Measurements from ENCODE around the gene PRAC1. TPM values are rescaled to one million over a fixed set of nuclear protein-coding genes. Genes with fewer than 3 reads are reported as not detected.
A peak's percentile ranks its signal among the peaks of the same experiment; 100 is the strongest.

The PRAC1 gene
- total and polyA plus RNA-seq, 10 of the 15 experiments (the other 5 are each of a cell fraction or from before 2014, with no cell fraction given): not detected

GRCh38 chr17:48678141-48678971, 44.0 kb downstream of the PRAC1 start:
- WGBS (ENCODE audit: insufficient coverage, insufficient replicate concordance, low lambda C conversion rate, missing lambda C conversion rate): 5% methylated on average over 35 of the region's 41 CpGs
- POLR2A ChIA-PET: interaction anchor here (0.6 to 1.0 kb wide), 3 partner anchors 169 to 595 kb away, joined by 3 to 10 read pairs (median 5); no protein-coding TSS in a partner anchor
- no peaks in the 10 kb centered on the region for H4K20me1 ChIP-seq (ENCODE audit: control insufficient read depth, insufficient read depth)
- H3K36me3 ChIP-seq (ENCODE audit: control insufficient read depth in 2 of 2, insufficient read depth in 2 of 2, low read length in 1 of 2): no peaks in the 10 kb centered on the region
- RAD21 ChIA-PET (ENCODE audit: unreplicated experiment): interaction anchor here (0.7 to 5.3 kb wide), 25 partner anchors 8 to 357 kb away, joined by 3 to 93 read pairs (median 5); partner anchors contain the start of genes ATP5MC1 and PRAC2
- H3K9me3 ChIP-seq (replicated peaks; ENCODE audit: control insufficient read depth, insufficient read depth, low read length): no peaks in the 10 kb centered on the region
- CTCF ChIA-PET: interaction anchor here (0.6 to 10.0 kb wide), 68 partner anchors 8 to 774 kb away, joined by 3 to 271 read pairs (median 4); partner anchors contain the start of genes PRAC1, PRAC2 and TTLL6
- peak; percentile 99 for ATAC-seq
- FAIRE-seq: no peak
- no TSS peak for BruUV-seq (replicated peaks)
- in situ Hi-C loops (cut with MboI) (loop anchor here (5.0 kb wide), 1 partner anchor 204 kb away; no protein-coding TSS in a partner anchor), intact Hi-C loops (cut with micrococcal nuclease; ENCODE audit: unreplicated experiment) (loop anchor here (1.0 to 2.0 kb wide), 4 partner anchors 46 to 354 kb away; no protein-coding TSS in a partner anchor)
- SMC1A ChIA-PET (ENCODE audit: uncharacterized antibody, unreplicated experiment): interaction anchor here (0.6 to 5.5 kb wide), 26 partner anchors 10 to 357 kb away, joined by 3 to 77 read pairs (median 4); partner anchors contain the start of gene PRAC2
- peak; percentile 9 for DNase-seq (ENCODE audit: low read depth, low spot score)
- H3K9ac ChIP-seq (ENCODE audit: control insufficient read depth, insufficient read depth, low read length): no peak overlapping the region
- H3K27ac ChIP-seq (ENCODE audit: control insufficient read depth, insufficient read depth): no peak overlapping the region
- peak overlapping the region; percentile 24; the same call in 1 of the 2 replicates for H2AFZ ChIP-seq (ENCODE audit: control insufficient read depth, low read depth, low read length)
- 0 out of 2 replicates have a peak, but pooled peaks cover 2% of the 10 kb centered on the region for H3K4me1 ChIP-seq (ENCODE audit: control insufficient read depth, insufficient read depth, low read length)
- peak overlapping the region; percentile 39 for H3K4me2 ChIP-seq (ENCODE audit: control insufficient read depth, insufficient read depth)
- no peaks in the 10 kb centered on the region; a peak in 1 of 4 replicates for H3K27me3 ChIP-seq (replicated peaks in 1 of 2; ENCODE audit: control insufficient read depth in 2 of 2, insufficient read depth in 2 of 2, low read length in 1 of 2)
- H3K4me3 ChIP-seq: no peak overlapping the region
- no peaks in the 10 kb centered on the region for H3K79me2 ChIP-seq (ENCODE audit: control insufficient read depth, insufficient read depth, low read length)
- TF ChIP-seq IKZF1 (conservative IDR thresholded peaks at IDR 0.05) (peak; percentile 36; the same call in 1 of the 2 replicates), TBL1XR1 (IDR thresholded peaks at IDR 0.05; ENCODE audit: low read depth, low read length) (0 out of 2 replicates have a peak, but pooled peaks have one; percentile 33), NR2F1 (conservative IDR thresholded peaks at IDR 0.05) (peak; percentile 25; the same call in 1 of the 2 replicates), HDGF (IDR thresholded peaks at IDR 0.05) (no peak), BHLHE40 (IDR thresholded peaks at IDR 0.05; ENCODE audit: borderline replicate concordance in 1 of 2, low read depth in 2 of 2, low read length in 1 of 2) (peak; percentile 16 to 34; a peak in 1 of 4 replicates), SREBF2 (IDR thresholded peaks at IDR 0.05; ENCODE audit: low read length) (no peak), BRCA1 (IDR thresholded peaks at IDR 0.05; ENCODE audit: low read depth, low read length) (no peak), PKNOX1 (IDR thresholded peaks at IDR 0.05) (peak; percentile 73), RAD21 (IDR thresholded peaks at IDR 0.05; ENCODE audit: insufficient read depth, low read depth, low read length) (peak; percentile 85), SRF (IDR thresholded peaks at IDR 0.05; ENCODE audit: low read depth in 2 of 2, low read length in 2 of 2) (peak in 1 of 2 experiments; percentile 72; a peak in 2 of 4 replicates), RUNX3 (IDR thresholded peaks at IDR 0.05; ENCODE audit: low read length) (peak; percentile 25; the same call in 1 of the 2 replicates), LARP7 (IDR thresholded peaks at IDR 0.05) (peak; percentile 54; the same call in 1 of the 2 replicates), CTCF (IDR thresholded peaks at IDR 0.05 in 2 of 3, conservative IDR thresholded peaks at IDR 0.05 in 1 of 3; ENCODE audit: control insufficient read depth in 2 of 3, extremely low read depth in 1 of 3, insufficient read depth in 1 of 3, low read depth in 3 of 3, low read length in 3 of 3) (peak; percentile 95 to 96 (median 96)), SMC3 (IDR thresholded peaks at IDR 0.05; ENCODE audit: borderline replicate concordance, low read length) (peak; percentile 77), MLLT1 (IDR thresholded peaks at IDR 0.05) (peak; percentile 92), CEBPB (IDR thresholded peaks at IDR 0.05; ENCODE audit: borderline replicate concordance in 1 of 2, low read depth in 2 of 2, low read length in 2 of 2) (no peak), YY1 (IDR thresholded peaks at IDR 0.05; ENCODE audit: low read depth, low read length) (peak; percentile 62; the same call in 1 of the 2 replicates), GATAD2B (conservative IDR thresholded peaks at IDR 0.05; ENCODE audit: low read depth) (0 out of 2 replicates have a peak, but pooled peaks have one; percentile 34)

Measured in GM12878 (cell line).